ENCODE data around the gene RBM38.
A peak's percentile ranks its signal among the peaks of the same experiment; 100 is the strongest.

RBM38 gene

DNA sequence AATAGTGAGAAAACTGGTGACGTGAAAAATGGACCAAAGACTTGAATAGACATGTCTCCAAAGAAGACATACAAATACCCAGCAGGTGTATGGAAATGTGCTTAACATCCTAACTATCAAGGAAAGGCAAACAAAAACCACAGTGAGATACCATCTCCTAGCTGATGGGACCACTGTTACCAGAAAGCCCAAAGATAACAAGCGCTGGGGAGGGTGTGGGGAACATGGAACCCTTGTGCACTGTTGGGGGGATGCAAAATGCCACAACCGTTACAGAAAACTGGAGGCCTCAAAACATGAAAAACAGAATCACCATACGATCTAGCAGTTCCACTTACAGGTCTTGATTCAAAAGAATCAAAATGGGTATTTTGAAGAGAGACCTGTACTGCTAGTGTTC is 19.8 kb upstream of the RBM38 start:
- H3K4me2 ChIP-seq (ENCODE audit: low read length, poor library complexity, severe bottlenecking): no peak overlapping the region
- H4K8ac ChIP-seq (ENCODE audit: low read length): no peak overlapping the region
- no peak overlapping the region for H3K4me3 ChIP-seq (ENCODE audit: insufficient read depth in 1 of 2, low read depth in 1 of 2, low read length in 2 of 2)
- H3K14ac ChIP-seq (ENCODE audit: low read length in 2 of 2): no peak overlapping the region
- no peak overlapping the region for H4K91ac ChIP-seq (ENCODE audit: low read length)
- H3K36me3 ChIP-seq (ENCODE audit: control insufficient read depth in 1 of 2, insufficient read depth in 2 of 2, low read depth in 1 of 2, low read length in 2 of 2): peaks cover 71 to 98% of the 10 kb centered on the region in 2 experiments
- no peak overlapping the region for H2AFZ ChIP-seq (ENCODE audit: low read depth, low read length)
- H2BK120ac ChIP-seq (ENCODE audit: low read depth, low read length): no peak overlapping the region
- 90% methylated on average over 4 of the region's 4 CpGs for WGBS
- no peak overlapping the region for H3K9ac ChIP-seq (ENCODE audit: low read length)
- H3K27me3 ChIP-seq (ENCODE audit: control insufficient read depth in 1 of 2, insufficient read depth in 1 of 2, low read length in 2 of 2): no peaks in the 10 kb centered on the region
- H2BK12ac ChIP-seq (ENCODE audit: low read length in 2 of 2): no peak overlapping the region
- H2BK5ac ChIP-seq (ENCODE audit: low read depth, low read length, poor library complexity, severe bottlenecking): no peak overlapping the region
- H3K23ac ChIP-seq (ENCODE audit: low read length in 2 of 2): no peak overlapping the region
- no peak overlapping the region for H3K4ac ChIP-seq (ENCODE audit: low read depth in 1 of 2, low read length in 2 of 2)
- no peaks in the 10 kb centered on the region for H3K4me1 ChIP-seq (ENCODE audit: control insufficient read depth, insufficient read depth, low read depth, low read length)
- no peak overlapping the region for H3K27ac ChIP-seq (ENCODE audit: low read length, poor library complexity, severe bottlenecking)
- no peak overlapping the region for H3K18ac ChIP-seq (ENCODE audit: low read depth in 1 of 2, low read length in 2 of 2)
- no peak overlapping the region for H2AK5ac ChIP-seq (ENCODE audit: low read length, severe bottlenecking)
- no peak overlapping the region for H2BK15ac ChIP-seq (ENCODE audit: low read depth, poor library complexity, severe bottlenecking)
- no peaks in the 10 kb centered on the region for H3K9me3 ChIP-seq (ENCODE audit: control insufficient read depth, low read length)
- DNase-seq: no peak
- H3K79me1 ChIP-seq (replicated peaks; ENCODE audit: low read length, poor library complexity, severe bottlenecking): peaks cover 44% of the 10 kb centered on the region

DNA sequence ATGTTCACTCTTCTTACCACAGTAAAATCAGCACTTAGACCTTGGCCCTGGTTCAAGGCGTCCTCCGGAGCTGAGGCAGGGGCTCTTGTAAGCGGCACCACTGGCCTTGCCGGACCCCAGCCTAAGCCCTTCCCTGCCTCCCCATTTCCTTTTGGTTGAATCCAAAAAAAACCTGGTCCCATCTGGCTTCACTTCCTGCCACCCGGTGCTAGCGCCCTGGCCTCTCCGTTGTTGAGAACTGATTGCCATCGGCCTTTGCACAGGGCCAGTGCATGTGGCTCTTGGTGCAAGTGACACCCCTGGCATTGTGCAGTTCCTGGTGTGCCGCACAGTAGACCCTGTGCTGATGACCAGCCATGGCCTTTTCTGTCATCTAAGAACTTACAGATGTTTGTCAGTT is 19.0 kb upstream of the RBM38 start:
- no peak overlapping the region for H2BK15ac ChIP-seq (ENCODE audit: low read depth, poor library complexity, severe bottlenecking)
- H2AK5ac ChIP-seq (ENCODE audit: low read length, severe bottlenecking): no peak overlapping the region
- H2BK5ac ChIP-seq (ENCODE audit: low read depth, low read length, poor library complexity, severe bottlenecking): no peak overlapping the region
- H3K4me2 ChIP-seq (ENCODE audit: low read length, poor library complexity, severe bottlenecking): no peak overlapping the region
- 97% methylated on average over 9 of the region's 9 CpGs for WGBS
- no peak overlapping the region for H3K14ac ChIP-seq (ENCODE audit: low read length in 2 of 2)
- H3K23ac ChIP-seq (ENCODE audit: low read length in 2 of 2): no peak overlapping the region
- no peak for DNase-seq
- peaks cover 74 to 98% of the 10 kb centered on the region in 2 experiments for H3K36me3 ChIP-seq (ENCODE audit: control insufficient read depth in 1 of 2, insufficient read depth in 2 of 2, low read depth in 1 of 2, low read length in 2 of 2)
- no peak overlapping the region for H2AFZ ChIP-seq (ENCODE audit: low read depth, low read length)
- H3K4ac ChIP-seq (ENCODE audit: low read depth in 1 of 2, low read length in 2 of 2): no peak overlapping the region
- no peak overlapping the region for H2BK12ac ChIP-seq (ENCODE audit: low read length in 2 of 2)
- no peak overlapping the region for H3K4me3 ChIP-seq (ENCODE audit: insufficient read depth in 1 of 2, low read depth in 1 of 2, low read length in 2 of 2)
- H2BK120ac ChIP-seq (ENCODE audit: low read depth, low read length): no peak overlapping the region
- no peak overlapping the region for H3K27ac ChIP-seq (ENCODE audit: low read length, poor library complexity, severe bottlenecking)
- no peaks in the 10 kb centered on the region for H3K9me3 ChIP-seq (ENCODE audit: control insufficient read depth, low read length)
- H3K9ac ChIP-seq (ENCODE audit: low read length): no peak overlapping the region
- H4K8ac ChIP-seq (ENCODE audit: low read length): no peak overlapping the region
- H3K27me3 ChIP-seq (ENCODE audit: control insufficient read depth in 1 of 2, insufficient read depth in 1 of 2, low read length in 2 of 2): no peaks in the 10 kb centered on the region
- H4K91ac ChIP-seq (ENCODE audit: low read length): no peak overlapping the region
- H3K18ac ChIP-seq (ENCODE audit: low read depth in 1 of 2, low read length in 2 of 2): no peak overlapping the region
- no peaks in the 10 kb centered on the region for H3K4me1 ChIP-seq (ENCODE audit: control insufficient read depth, insufficient read depth, low read depth, low read length)
- peaks cover 45% of the 10 kb centered on the region for H3K79me1 ChIP-seq (replicated peaks; ENCODE audit: low read length, poor library complexity, severe bottlenecking)

DNA sequence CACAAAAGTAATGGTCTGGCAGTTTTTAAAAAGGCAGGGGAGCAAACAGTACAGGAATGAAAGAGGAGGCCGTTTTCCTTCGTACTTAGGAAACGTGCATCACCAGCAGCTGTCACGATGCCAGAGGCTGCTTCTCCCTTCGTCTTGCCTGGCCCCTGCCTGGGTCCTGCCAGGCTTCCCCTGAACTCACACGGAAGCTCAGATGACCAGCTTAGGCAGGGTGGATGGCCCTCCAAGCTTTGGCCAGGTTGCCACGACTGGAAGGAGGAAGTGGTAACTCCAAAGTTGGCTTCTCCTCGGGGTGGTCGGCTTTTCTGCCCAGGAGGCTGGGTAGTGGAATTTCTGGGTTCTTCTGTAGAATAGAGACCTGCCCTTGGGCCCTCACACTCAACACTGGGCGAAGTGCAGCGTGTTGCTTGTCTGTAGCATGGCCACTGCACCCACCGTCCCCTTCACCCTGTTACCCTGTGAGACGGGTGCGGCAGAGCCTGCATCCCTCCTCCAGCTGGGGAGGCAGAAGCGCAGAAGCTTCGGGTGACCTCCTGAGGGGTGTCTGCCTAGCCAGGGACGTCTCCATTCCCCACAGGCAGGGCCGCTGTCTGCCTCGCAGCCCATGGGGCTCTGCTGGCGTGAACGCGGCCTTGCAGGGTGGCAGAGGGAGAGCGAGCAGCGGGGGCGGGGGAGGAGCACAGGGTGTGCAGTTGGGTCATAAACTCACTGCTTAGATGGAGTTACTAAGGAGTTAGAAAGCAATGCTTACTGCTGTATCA is 18.4 kb upstream of the RBM38 start:
- H3K9me3 ChIP-seq (ENCODE audit: control insufficient read depth, low read length): no peaks in the 10 kb centered on the region
- H4K91ac ChIP-seq (ENCODE audit: low read length): peak overlapping the region; percentile 40
- no peaks in the 10 kb centered on the region for H3K4me1 ChIP-seq (ENCODE audit: control insufficient read depth, insufficient read depth, low read depth, low read length)
- H4K8ac ChIP-seq (ENCODE audit: low read length): no peak overlapping the region
- H3K79me1 ChIP-seq (replicated peaks; ENCODE audit: low read length, poor library complexity, severe bottlenecking): peaks cover 46% of the 10 kb centered on the region
- H3K27ac ChIP-seq (ENCODE audit: low read length, poor library complexity, severe bottlenecking): no peak overlapping the region
- no peak overlapping the region for H2BK12ac ChIP-seq (ENCODE audit: low read length in 2 of 2)
- no peak overlapping the region for H2BK120ac ChIP-seq (ENCODE audit: low read depth, low read length)
- H3K4me3 ChIP-seq (ENCODE audit: insufficient read depth in 1 of 2, low read depth in 1 of 2, low read length in 2 of 2): no peak overlapping the region
- no peak overlapping the region for H3K4me2 ChIP-seq (ENCODE audit: low read length, poor library complexity, severe bottlenecking)
- 96% methylated on average over 24 of the region's 25 CpGs for WGBS
- H2BK15ac ChIP-seq (ENCODE audit: low read depth, poor library complexity, severe bottlenecking): no peak overlapping the region
- H2AK5ac ChIP-seq (ENCODE audit: low read length, severe bottlenecking): no peak overlapping the region
- H3K36me3 ChIP-seq (ENCODE audit: control insufficient read depth in 1 of 2, insufficient read depth in 2 of 2, low read depth in 1 of 2, low read length in 2 of 2): peaks cover 74 to 98% of the 10 kb centered on the region in 2 experiments
- H3K9ac ChIP-seq (ENCODE audit: low read length): no peak overlapping the region
- no peaks in the 10 kb centered on the region for H3K27me3 ChIP-seq (ENCODE audit: control insufficient read depth in 1 of 2, insufficient read depth in 1 of 2, low read length in 2 of 2)
- H2BK5ac ChIP-seq (ENCODE audit: low read depth, low read length, poor library complexity, severe bottlenecking): no peak overlapping the region
- no peak overlapping the region for H3K4ac ChIP-seq (ENCODE audit: low read depth in 1 of 2, low read length in 2 of 2)
- no peak overlapping the region for H3K14ac ChIP-seq (ENCODE audit: low read length in 2 of 2)
- DNase-seq: no peak
- no peak overlapping the region for H3K23ac ChIP-seq (ENCODE audit: low read length in 2 of 2)
- H3K18ac ChIP-seq (ENCODE audit: low read depth in 1 of 2, low read length in 2 of 2): no peak overlapping the region
- H2AFZ ChIP-seq (ENCODE audit: low read depth, low read length): no peak overlapping the region

DNA sequence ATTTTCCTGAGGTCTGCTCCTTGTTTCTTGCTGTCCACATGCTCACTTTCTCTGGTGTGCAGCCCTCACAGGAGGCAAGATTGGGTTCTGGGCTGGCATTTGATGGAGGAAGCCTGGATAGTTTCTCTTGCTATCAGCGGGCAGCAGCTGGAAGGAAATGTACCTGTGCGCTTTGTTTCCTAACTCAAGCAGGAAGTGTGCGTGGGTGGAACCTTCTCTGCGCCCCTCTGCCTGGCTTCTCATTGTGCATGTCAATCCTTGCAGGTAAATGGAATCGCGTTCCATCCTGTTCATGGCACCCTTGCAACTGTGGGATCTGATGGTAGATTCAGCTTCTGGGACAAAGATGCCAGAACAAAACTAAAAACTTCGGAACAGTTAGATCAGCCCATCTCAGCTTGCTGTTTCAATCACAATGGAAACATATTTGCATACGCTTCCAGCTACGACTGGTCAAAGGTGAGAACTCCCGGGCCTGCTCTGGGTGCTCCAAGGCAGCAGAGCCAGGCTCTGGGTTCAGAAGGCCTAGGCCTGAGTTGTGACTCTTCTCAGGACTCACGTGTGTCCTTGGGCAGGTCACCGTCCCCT is 16.8 kb upstream of the RBM38 start:
- Histone ChIP-seq H3K4me3 (ENCODE audit: insufficient read depth in 1 of 2, low read depth in 1 of 2, low read length in 2 of 2) (no peak overlapping the region), H2BK15ac (ENCODE audit: low read depth, poor library complexity, severe bottlenecking) (no peak overlapping the region), H3K4ac (ENCODE audit: low read depth in 1 of 2, low read length in 2 of 2) (no peak overlapping the region), H3K4me1 (ENCODE audit: control insufficient read depth, insufficient read depth, low read depth, low read length) (no peaks in the 10 kb centered on the region), H2BK5ac (ENCODE audit: low read depth, low read length, poor library complexity, severe bottlenecking) (no peak overlapping the region), H3K4me2 (ENCODE audit: low read length, poor library complexity, severe bottlenecking) (no peak overlapping the region), H4K91ac (ENCODE audit: low read length) (no peak overlapping the region), H3K9me3 (ENCODE audit: control insufficient read depth, low read length) (no peaks in the 10 kb centered on the region), H2BK120ac (ENCODE audit: low read depth, low read length) (no peak overlapping the region), H3K23ac (ENCODE audit: low read length in 2 of 2) (no peak overlapping the region), H3K14ac (ENCODE audit: low read length in 2 of 2) (no peak overlapping the region), H3K27ac (ENCODE audit: low read length, poor library complexity, severe bottlenecking) (no peak overlapping the region), H2AFZ (ENCODE audit: low read depth, low read length) (no peak overlapping the region), H3K27me3 (ENCODE audit: control insufficient read depth in 1 of 2, insufficient read depth in 1 of 2, low read length in 2 of 2) (no peaks in the 10 kb centered on the region), H3K18ac (ENCODE audit: low read depth in 1 of 2, low read length in 2 of 2) (no peak overlapping the region), H4K8ac (ENCODE audit: low read length) (no peak overlapping the region), H3K36me3 (ENCODE audit: control insufficient read depth in 1 of 2, insufficient read depth in 2 of 2, low read depth in 1 of 2, low read length in 2 of 2) (peaks cover 74 to 94% of the 10 kb centered on the region in 2 experiments), H2BK12ac (ENCODE audit: low read length in 2 of 2) (no peak overlapping the region), H3K9ac (ENCODE audit: low read length) (no peak overlapping the region), H2AK5ac (ENCODE audit: low read length, severe bottlenecking) (no peak overlapping the region), H3K79me1 (replicated peaks; ENCODE audit: low read length, poor library complexity, severe bottlenecking) (peaks cover 47% of the 10 kb centered on the region)
- DNase-seq: no peak
- WGBS: 93% methylated on average over 12 of the region's 12 CpGs

All from mesenchymal stem cell (in vitro differentiated cells and primary cell).